H9 (cell line): ENCODE measurements around the gene AKT3. TPM values are rescaled to one million over a fixed set of nuclear protein-coding genes. Genes with fewer than 3 reads are reported as not detected.

Experiments used
- DNase-seq: peaks from one replicate; pipeline ENCODE4 v3.0.0-alpha.2; 2017
- H2AFZ ChIP-seq: one replicate; pipeline ENCODE4 v1.6.1; 2013; ENCODE audit warnings: mild to moderate bottlenecking, low read length, control low read depth, moderate library complexity
- H2AK5ac ChIP-seq: 2 replicates; pipeline ENCODE4 v1.6.1; 2013; ENCODE audit warnings: low read length, control low read depth, mixed read lengths; ENCODE audit not compliant: insufficient read length
- H2BK120ac ChIP-seq: one replicate; pipeline ENCODE4 v1.6.1; 2013; ENCODE audit warnings: low read depth, mild to moderate bottlenecking, low read length, control low read depth, inconsistent platforms; ENCODE audit not compliant: poor library complexity, severe bottlenecking
- H2BK12ac ChIP-seq: 2 replicates; pipeline ENCODE4 v1.6.1; 2013; ENCODE audit warnings: low read length, control low read depth, mixed read lengths, low read depth; ENCODE audit not compliant: insufficient read length
- H2BK15ac ChIP-seq: 2 replicates; pipeline ENCODE4 v1.6.1; 2013; ENCODE audit warnings: low read depth, low read length, control low read depth
- H2BK20ac ChIP-seq: one replicate; pipeline ENCODE4 v1.6.1; 2013; ENCODE audit warnings: low read depth, mild to moderate bottlenecking, low read length, control low read depth, inconsistent platforms; ENCODE audit not compliant: poor library complexity, severe bottlenecking
- H2BK5ac ChIP-seq: 2 replicates; pipeline ENCODE4 v1.6.1; 2013; ENCODE audit warnings: low read length, control low read depth, mixed read lengths; ENCODE audit not compliant: insufficient read length
- H3K14ac ChIP-seq: 2 replicates; pipeline ENCODE4 v1.6.1; 2013; ENCODE audit warnings: low read length, control low read depth; ENCODE audit not compliant: insufficient read depth
- H3K18ac ChIP-seq: 2 replicates; pipeline ENCODE4 v1.6.1; 2013; ENCODE audit warnings: low read depth, mild to moderate bottlenecking, mixed read lengths, low read length, control low read depth; ENCODE audit not compliant: insufficient read length
- H3K23ac ChIP-seq: 2 replicates; pipeline ENCODE4 v1.6.1; 2013; ENCODE audit warnings: low read length, control low read depth, mixed read lengths, low read depth; ENCODE audit not compliant: insufficient read length
- H3K23me2 ChIP-seq: 2 replicates; pipeline ENCODE4 v1.6.1; 2013; ENCODE audit warnings: low read depth, mild to moderate bottlenecking, mixed read lengths, low read length, control low read depth; ENCODE audit not compliant: insufficient read length, poor library complexity, severe bottlenecking
- H3K27ac ChIP-seq: 2 replicates; pipeline ENCODE4 v1.5.1; 2013; ENCODE audit warnings: low read length, control low read depth, mixed read lengths, low read depth; ENCODE audit not compliant: insufficient read length
- H3K27me3 ChIP-seq: 2 replicates; pipeline ENCODE4 v1.6.1; 2013; ENCODE audit warnings: low read length, control low read depth, inconsistent platforms; ENCODE audit not compliant: insufficient read depth
- H3K4ac ChIP-seq: 2 replicates; pipeline ENCODE4 v1.6.1; 2013; ENCODE audit warnings: low read depth, mild to moderate bottlenecking, control low read depth, inconsistent platforms, low read length, moderate library complexity
- H3K4me1 ChIP-seq: 2 replicates; pipeline ENCODE4 v1.6.1; 2013; ENCODE audit warnings: low read length, control low read depth, inconsistent platforms; ENCODE audit not compliant: insufficient read depth
- H3K4me2 ChIP-seq: 2 replicates; pipeline ENCODE4 v1.6.1; 2013; ENCODE audit warnings: low read length, control low read depth, mixed read lengths; ENCODE audit not compliant: insufficient read length, insufficient read depth
- H3K56ac ChIP-seq: 2 replicates; pipeline ENCODE4 v1.6.1; 2013; ENCODE audit warnings: low read depth, mild to moderate bottlenecking, mixed read lengths, low read length, control low read depth; ENCODE audit not compliant: insufficient read length
- H3K79me1 ChIP-seq: 2 replicates; pipeline ENCODE4 v1.6.1; 2013; ENCODE audit warnings: low read depth, mild to moderate bottlenecking, moderate library complexity, low read length, control low read depth, inconsistent platforms; ENCODE audit not compliant: insufficient read depth, poor library complexity, severe bottlenecking
- H3K79me2 ChIP-seq: 2 replicates; pipeline ENCODE4 v1.6.1; 2013; ENCODE audit warnings: low read length, control low read depth, inconsistent platforms; ENCODE audit not compliant: insufficient read depth
- H3K9ac ChIP-seq: 2 replicates; pipeline ENCODE4 v1.6.1; 2013; ENCODE audit warnings: low read length, control low read depth, mixed read lengths; ENCODE audit not compliant: insufficient read length; ENCODE audit errors: extremely low read depth
- H3K9me3 ChIP-seq: one replicate; pipeline ENCODE4 v1.6.1; 2013; ENCODE audit warnings: low read depth, low read length, inconsistent platforms; ENCODE audit not compliant: control insufficient read depth
- H3T11ph ChIP-seq: one replicate; pipeline ENCODE4 v1.6.1; 2013; ENCODE audit warnings: mild to moderate bottlenecking, low read length, control low read depth, inconsistent platforms
- H4K20me1 ChIP-seq: one replicate; pipeline ENCODE4 v1.6.1; 2013; ENCODE audit not compliant: control insufficient read depth, insufficient read length, insufficient read depth
- H4K5ac ChIP-seq: 2 replicates; pipeline ENCODE4 v1.6.1; 2013; ENCODE audit warnings: low read depth, mild to moderate bottlenecking, mixed read lengths, low read length, control low read depth; ENCODE audit not compliant: insufficient read length
- H4K8ac ChIP-seq: replicated peaks from 2 replicates; pipeline ENCODE4 v1.6.1; 2013; ENCODE audit warnings: low read length, control low read depth, mixed read lengths, low read depth; ENCODE audit not compliant: insufficient read length
- H4K91ac ChIP-seq: 2 replicates; pipeline ENCODE4 v1.6.1; 2013; ENCODE audit warnings: low read depth, mild to moderate bottlenecking, moderate library complexity, mixed read lengths, low read length, control low read depth; ENCODE audit not compliant: insufficient read length
- H3K27ac Mint-ChIP-seq, 3 experiments: 2 replicates in 2 of 3; 3 replicates in 1 of 3; pipeline ENCODE4 v1.8.0; 2020 to 2021; ENCODE audit warnings: mixed read lengths in 3 of 3, mild to moderate bottlenecking in 1 of 3, moderate library complexity in 1 of 3
- H3K27me3 Mint-ChIP-seq: 2 replicates; pipeline ENCODE4 v1.8.0; 2021; ENCODE audit warnings: low read depth, mild to moderate bottlenecking, moderate library complexity, mixed read lengths
- H3K36me3 Mint-ChIP-seq, 3 experiments: 2 replicates in 2 of 3; 3 replicates in 1 of 3; pipeline ENCODE4 v1.8.0; 2020 to 2021; ENCODE audit warnings: low read depth in 3 of 3, mixed read lengths in 3 of 3; ENCODE audit not compliant: insufficient read depth in 1 of 3
- H3K4me1 Mint-ChIP-seq, 2 experiments: 2 replicates each; pipeline ENCODE4 v1.8.0; 2020; ENCODE audit warnings: mixed read lengths in 2 of 2
- H3K4me3 Mint-ChIP-seq, 2 experiments: 2 replicates in 1 of 2; 3 replicates in 1 of 2; pipeline ENCODE4 v1.8.0; 2020 to 2021; ENCODE audit warnings: mild to moderate bottlenecking in 2 of 2, mixed read lengths in 2 of 2, moderate library complexity in 1 of 2
- H3K9me3 Mint-ChIP-seq, 2 experiments: 2 replicates in 1 of 2; 3 replicates in 1 of 2; pipeline ENCODE4 v1.8.0; 2020; ENCODE audit warnings: mild to moderate bottlenecking in 2 of 2, mixed read lengths in 2 of 2, moderate library complexity in 1 of 2
- total RNA-seq: library from RNA; stranded (reverse); gene quantifications from 2 replicates; pipeline ENCODE4 v1.2.1, GENCODE V29; 2021
- TF ChIP-seq, protein P1 (sequence below): fragments of 200-600 bp; sonication (generic); conservative IDR thresholded peaks from 3 replicates; pipeline ENCODE4 v1.8.0; 2021; ENCODE audit warnings: antibody characterized with exemption, mild to moderate bottlenecking

Gene AKT3
- total RNA-seq, 1 experiment from 2014 or later: 27.8 TPM

DNA sequence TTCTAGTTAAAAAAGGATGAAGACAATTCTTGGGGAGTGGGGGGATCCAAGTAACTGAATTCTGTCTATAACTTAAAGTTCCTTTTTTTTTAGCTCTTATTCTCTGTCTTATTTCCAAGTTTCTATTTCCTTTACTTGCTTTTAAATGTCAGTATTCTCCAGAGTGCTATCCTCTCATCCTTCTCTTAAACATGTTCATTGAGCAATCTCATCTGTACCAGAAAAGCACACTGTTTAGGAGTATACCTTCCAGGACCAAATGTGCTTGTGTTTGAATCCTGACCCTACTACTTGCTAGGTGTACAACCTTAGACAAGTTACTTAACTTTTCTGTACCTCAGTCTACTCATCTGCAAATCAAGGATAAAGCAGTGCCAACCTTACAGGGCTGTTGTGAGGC, 50.1 kb downstream of the AKT3 start:
- no peaks in the 10 kb centered on the region for H3K4me1 ChIP-seq
- no peaks in the 10 kb centered on the region for H3K9me3 ChIP-seq
- H3K56ac ChIP-seq: no peak overlapping the region
- no peaks in the 10 kb centered on the region; the same call in 1 of the 2 replicates for H3K79me2 ChIP-seq
- no peaks in the 10 kb centered on the region for H3K27me3 Mint-ChIP-seq
- H3K27ac ChIP-seq: no peak overlapping the region
- H3K23me2 ChIP-seq: no peaks in the 10 kb centered on the region
- no peak overlapping the region for H2BK120ac ChIP-seq
- no peak overlapping the region for H4K5ac ChIP-seq
- no peak overlapping the region for H2AK5ac ChIP-seq
- no peak overlapping the region for H3K9ac ChIP-seq
- H3K27ac Mint-ChIP-seq: no peak overlapping the region
- H4K8ac ChIP-seq: no peak overlapping the region
- H3K27me3 ChIP-seq: no peaks in the 10 kb centered on the region
- H4K91ac ChIP-seq: no peak overlapping the region
- no peak overlapping the region for H3K4me3 Mint-ChIP-seq
- no peaks in the 10 kb centered on the region for H3K79me1 ChIP-seq
- TF ChIP-seq, protein P1, sequence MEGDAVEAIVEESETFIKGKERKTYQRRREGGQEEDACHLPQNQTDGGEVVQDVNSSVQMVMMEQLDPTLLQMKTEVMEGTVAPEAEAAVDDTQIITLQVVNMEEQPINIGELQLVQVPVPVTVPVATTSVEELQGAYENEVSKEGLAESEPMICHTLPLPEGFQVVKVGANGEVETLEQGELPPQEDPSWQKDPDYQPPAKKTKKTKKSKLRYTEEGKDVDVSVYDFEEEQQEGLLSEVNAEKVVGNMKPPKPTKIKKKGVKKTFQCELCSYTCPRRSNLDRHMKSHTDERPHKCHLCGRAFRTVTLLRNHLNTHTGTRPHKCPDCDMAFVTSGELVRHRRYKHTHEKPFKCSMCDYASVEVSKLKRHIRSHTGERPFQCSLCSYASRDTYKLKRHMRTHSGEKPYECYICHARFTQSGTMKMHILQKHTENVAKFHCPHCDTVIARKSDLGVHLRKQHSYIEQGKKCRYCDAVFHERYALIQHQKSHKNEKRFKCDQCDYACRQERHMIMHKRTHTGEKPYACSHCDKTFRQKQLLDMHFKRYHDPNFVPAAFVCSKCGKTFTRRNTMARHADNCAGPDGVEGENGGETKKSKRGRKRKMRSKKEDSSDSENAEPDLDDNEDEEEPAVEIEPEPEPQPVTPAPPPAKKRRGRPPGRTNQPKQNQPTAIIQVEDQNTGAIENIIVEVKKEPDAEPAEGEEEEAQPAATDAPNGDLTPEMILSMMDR: no peak
- H3K36me3 Mint-ChIP-seq: peaks cover 0 to 10% (median 2%) of the 10 kb centered on the region in 3 experiments; a peak in 2 of 7 replicates
- H2BK5ac ChIP-seq: no peak overlapping the region
- H4K20me1 ChIP-seq: no peaks in the 10 kb centered on the region
- H2AFZ ChIP-seq: no peak overlapping the region
- no peak overlapping the region for H3K23ac ChIP-seq
- no peak overlapping the region for H3K18ac ChIP-seq
- H3T11ph ChIP-seq: no peak overlapping the region
- no peak overlapping the region for H2BK12ac ChIP-seq
- no peak overlapping the region for H2BK15ac ChIP-seq
- no peak overlapping the region for H3K4ac ChIP-seq
- no peak overlapping the region for H3K4me2 ChIP-seq
- H2BK20ac ChIP-seq: no peak overlapping the region
- DNase-seq: no peak
- no peaks in the 10 kb centered on the region for H3K4me1 Mint-ChIP-seq
- no peak overlapping the region for H3K14ac ChIP-seq
- no peaks in the 10 kb centered on the region for H3K9me3 Mint-ChIP-seq
